HL-60 (cell line): ENCODE results near the gene MICU2.

Experiments
- DNase-seq, 2 experiments: peaks; one replicate each; pipeline ENCODE4 v3.0.0-alpha.2; 2010 to 2020; ENCODE audit warnings: low read depth in 1 of 2, low spot score in 1 of 2
- H3K27ac ChIP-seq: fragments of 250-450 bp; sonication (Bioruptor Pico); replicated peaks from 2 replicates; pipeline ENCODE4 v1.5.1; 2020; ENCODE audit warnings: mild to moderate bottlenecking, moderate library complexity
- H3K27me3 ChIP-seq: fragments of 250-450 bp; sonication (Bioruptor Pico); 2 replicates; pipeline ENCODE4 v1.5.1; 2021; ENCODE audit warnings: mild to moderate bottlenecking, moderate library complexity; ENCODE audit not compliant: insufficient read depth, poor library complexity, severe bottlenecking
- H3K4me3 ChIP-seq: replicated peaks from 2 replicates; pipeline ENCODE4 v1.5.1; 2011; ENCODE audit warnings: mild to moderate bottlenecking, control low read depth, low read length; ENCODE audit not compliant: insufficient read depth
- CTCF ChIP-seq: IDR thresholded peaks from one replicate; pipeline ENCODE4 v1.5.1; 2011; ENCODE audit warnings: low read length, control low read depth, inconsistent platforms; ENCODE audit not compliant: insufficient read depth
- GABPA ChIP-seq: IDR thresholded peaks from 2 replicates; pipeline ENCODE4 v1.6.1; 2012; ENCODE audit warnings: low read depth
- POLR2AphosphoS5 ChIP-seq: IDR thresholded peaks from 2 replicates; pipeline ENCODE4 v1.6.1; 2012; ENCODE audit warnings: low read depth
- REST ChIP-seq: IDR thresholded peaks from 2 replicates; pipeline ENCODE4 v1.6.1; 2012; ENCODE audit warnings: low read depth; ENCODE audit not compliant: insufficient replicate concordance
- SPI1 ChIP-seq: IDR thresholded peaks from 2 replicates; pipeline ENCODE4 v1.6.1; 2012; ENCODE audit warnings: low read depth, mild to moderate bottlenecking, borderline replicate concordance

MICU2 gene

GRCh38 chr13:21549633-21550032 is 54.3 kb downstream of the MICU2 start:
- no peak for TF ChIP-seq POLR2AphosphoS5
- H3K4me3 ChIP-seq = no peak overlapping the region
- no peak overlapping the region for H3K27ac ChIP-seq
- no peak for DNase-seq
- H3K27me3 ChIP-seq = no peaks in the 10 kb centered on the region

DNA sequence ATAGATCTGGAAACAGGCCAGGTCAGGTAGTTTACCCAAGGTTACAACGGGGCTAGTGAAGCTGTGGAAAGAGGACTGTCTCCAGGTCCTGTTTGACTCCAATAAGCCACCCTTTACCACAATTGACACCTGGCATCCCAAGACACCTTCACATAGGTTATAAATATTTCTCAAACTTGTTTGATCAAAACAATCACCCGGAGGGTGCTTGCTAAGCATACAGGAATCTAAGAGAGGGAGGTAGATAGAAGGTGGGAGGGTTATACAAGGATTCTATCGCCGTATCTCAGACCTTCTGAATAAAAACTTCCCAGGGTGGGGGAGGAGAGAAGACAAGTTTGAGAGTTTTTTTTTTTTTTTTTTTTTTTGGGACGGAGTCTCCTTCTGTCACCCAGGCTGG is 55.4 kb downstream of the MICU2 start:
- no peak overlapping the region for H3K4me3 ChIP-seq
- no peaks in the 10 kb centered on the region for H3K27me3 ChIP-seq
- H3K27ac ChIP-seq = no peak overlapping the region
- TF ChIP-seq SPI1 (no peak), GABPA (no peak), CTCF (no peak)
- DNase-seq = no peak

- TF ChIP-seq GABPA (no peak), SPI1 (no peak), POLR2AphosphoS5 (no peak), REST (no peak), CTCF (no peak)
- no peak overlapping the region for H3K4me3 ChIP-seq
- H3K27me3 ChIP-seq = no peaks in the 10 kb centered on the region
- H3K27ac ChIP-seq = no peak overlapping the region
- DNase-seq = peak; percentile 20 to 68
Measured at GRCh38 chr13:21546372-21546771, 57.6 kb downstream of the MICU2 start.

- no peak overlapping the region for H3K27ac ChIP-seq
- TF ChIP-seq SPI1 (no peak), CTCF (no peak), GABPA (no peak), REST (no peak), POLR2AphosphoS5 (no peak)
- DNase-seq = no peak
- no peak overlapping the region for H3K4me3 ChIP-seq
- H3K27me3 ChIP-seq = no peaks in the 10 kb centered on the region
Measured at GRCh38 chr13:21544515-21544914, 59.5 kb downstream of the MICU2 start.
